Naive B cell (primary cell): ENCODE results near the gene ABAT. TPM values are rescaled to one million over a fixed set of nuclear protein-coding genes. Genes with fewer than 3 reads are reported as not detected.

Source experiments
- ATAC-seq, 2 donors: fragments of 150-1000 bp; cut with Tn5 transposase; 2 replicates each; pipeline ENCODE4 v1.10.0; 2021; ENCODE audit warnings: low read depth in 2 of 2, mild to moderate bottlenecking in 2 of 2, moderate library complexity in 2 of 2
- DNase-seq: peaks from one replicate; pipeline ENCODE4 v3.0.0; 2022
- H3K27ac Mint-ChIP-seq, 6 donors: one replicate each; pipeline ENCODE4 v1.8.0; 2020 to 2022; ENCODE audit warnings: mild to moderate bottlenecking in 6 of 6, mixed read lengths in 6 of 6, moderate library complexity in 5 of 6, inconsistent platforms in 2 of 6
- H3K27me3 Mint-ChIP-seq, 3 donors: one replicate each; pipeline ENCODE4 v1.8.0; 2021 to 2022; ENCODE audit warnings: mixed read lengths in 3 of 3, mild to moderate bottlenecking in 1 of 3
- H3K36me3 Mint-ChIP-seq, 2 donors: one replicate each; pipeline ENCODE4 v1.8.0; 2020 to 2022; ENCODE audit warnings: mixed read lengths in 2 of 2, inconsistent platforms in 1 of 2, mild to moderate bottlenecking in 1 of 2
- H3K4me1 Mint-ChIP-seq, 3 donors: one replicate each; pipeline ENCODE4 v1.8.0; 2020 to 2022; ENCODE audit warnings: mixed read lengths in 3 of 3, inconsistent platforms in 1 of 3, mild to moderate bottlenecking in 1 of 3, moderate library complexity in 1 of 3
- H3K4me3 Mint-ChIP-seq, 8 donors: one replicate each; pipeline ENCODE4 v1.8.0; 2020 to 2022; ENCODE audit warnings: mild to moderate bottlenecking in 8 of 8, mixed read lengths in 8 of 8, moderate library complexity in 8 of 8, inconsistent platforms in 2 of 8
- H3K9me3 Mint-ChIP-seq, 7 donors: one replicate each; pipeline ENCODE4 v1.8.0; 2020 to 2022; ENCODE audit warnings: mixed read lengths in 7 of 7, mild to moderate bottlenecking in 5 of 7, inconsistent platforms in 2 of 7, moderate library complexity in 1 of 7
- polyA plus RNA-seq, 6 donors: library from polyadenylated mRNA; unstranded; fragments of 300-500 nt; fragmentation: Illumina TruSeq; gene quantifications; one replicate each; pipeline ENCODE4 v1.2.3, GENCODE V29; 2021; ENCODE audit warnings: low read depth in 6 of 6

ABAT gene
- polyA plus RNA-seq, 6 donors from 2014 or later: 1.9 to 10.0 (median 4.8) TPM

- no peaks in the 10 kb centered on the region for H3K27me3 Mint-ChIP-seq
- DNase-seq (no peak), ATAC-seq (no peak)
- H3K36me3 Mint-ChIP-seq: peaks cover 8 to 10% of the 10 kb centered on the region in 2 donors
- peaks cover 28 to 46% (median 42%) of the 10 kb centered on the region in 3 donors for H3K4me1 Mint-ChIP-seq
- no peak overlapping the region for H3K4me3 Mint-ChIP-seq
- peak overlapping the region in 1 of 6 donors; percentile 32 for H3K27ac Mint-ChIP-seq
- H3K9me3 Mint-ChIP-seq: peaks cover 0 to 10% (median 5%) of the 10 kb centered on the region in 7 donors
These were observed 3.9 kb downstream of the ABAT start for GRCh38 chr16:8678068-8678927.

DNA sequence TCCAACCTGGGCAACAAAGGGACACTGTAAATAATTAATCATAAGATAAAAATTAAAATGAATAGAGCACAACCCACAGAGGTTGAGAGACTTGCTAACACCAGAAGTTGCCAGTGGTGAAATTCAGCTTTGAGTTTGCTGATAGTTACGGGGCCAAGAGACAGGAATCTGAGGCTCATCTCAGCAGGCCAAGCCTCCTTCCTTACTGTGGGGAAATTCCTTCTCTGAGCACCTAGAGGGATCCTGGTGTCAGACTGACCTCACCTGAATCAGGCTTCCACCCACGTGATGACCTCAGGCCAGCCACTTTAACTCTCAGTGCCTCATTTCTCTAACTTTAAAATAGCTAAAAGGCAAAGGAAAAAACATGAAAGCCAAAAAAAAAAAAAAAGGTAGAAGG, 4.7 kb downstream of the ABAT start:
- Mint-ChIP-seq H3K4me1 (peaks cover 29 to 43% (median 42%) of the 10 kb centered on the region in 3 donors), H3K27me3 (no peaks in the 10 kb centered on the region), H3K36me3 (peaks cover 8 to 17% of the 10 kb centered on the region in 2 donors), H3K4me3 (peak overlapping the region in 1 of 8 donors; percentile 11), H3K27ac (no peak overlapping the region), H3K9me3 (peaks cover 0 to 10% (median 5%) of the 10 kb centered on the region in 7 donors)
- DNase-seq (no peak), ATAC-seq (no peak)

DNA sequence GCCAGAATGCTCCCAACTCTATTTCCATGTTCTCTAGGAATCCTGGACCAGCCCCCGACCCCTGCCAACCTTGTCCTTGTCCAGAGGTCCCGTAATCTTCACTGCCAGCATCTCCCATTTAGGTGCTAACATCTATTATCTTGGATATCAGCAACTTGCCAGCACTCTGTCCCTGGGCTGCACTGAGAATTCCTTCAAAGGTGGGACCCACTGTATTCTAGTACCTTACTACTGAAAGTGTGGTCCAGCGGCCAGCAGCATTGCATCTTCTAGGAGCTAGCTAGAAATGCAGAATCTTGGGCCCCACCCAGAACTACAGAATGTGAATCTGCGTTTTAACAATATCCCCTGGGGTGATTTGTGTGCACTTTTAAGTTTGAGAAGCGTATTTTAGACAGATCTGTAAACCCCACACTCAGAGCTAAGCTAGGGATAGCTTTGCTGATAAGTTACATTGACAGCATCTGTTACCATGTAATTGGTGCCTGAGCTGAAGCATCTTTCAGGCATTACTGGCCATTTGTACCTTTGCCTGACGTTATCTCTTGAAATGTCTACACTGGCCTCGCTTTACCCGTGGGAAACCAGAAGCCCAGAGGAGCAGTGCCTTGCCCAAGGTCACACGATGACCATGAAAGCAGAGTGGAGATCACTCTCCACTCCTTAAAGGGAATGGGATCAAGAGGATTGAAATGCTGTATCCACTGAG, 8.3 kb downstream of the ABAT start:
- Mint-ChIP-seq H3K27ac (no peak overlapping the region), H3K9me3 (peaks cover 3 to 10% (median 6%) of the 10 kb centered on the region in 7 donors), H3K4me1 (peaks cover 30 to 34% (median 33%) of the 10 kb centered on the region in 3 donors), H3K36me3 (peaks cover 8 to 26% of the 10 kb centered on the region in 2 donors), H3K4me3 (peak overlapping the region in 1 of 8 donors; percentile 42), H3K27me3 (no peaks in the 10 kb centered on the region)
- no peak for ATAC-seq
- no peak for DNase-seq

DNA sequence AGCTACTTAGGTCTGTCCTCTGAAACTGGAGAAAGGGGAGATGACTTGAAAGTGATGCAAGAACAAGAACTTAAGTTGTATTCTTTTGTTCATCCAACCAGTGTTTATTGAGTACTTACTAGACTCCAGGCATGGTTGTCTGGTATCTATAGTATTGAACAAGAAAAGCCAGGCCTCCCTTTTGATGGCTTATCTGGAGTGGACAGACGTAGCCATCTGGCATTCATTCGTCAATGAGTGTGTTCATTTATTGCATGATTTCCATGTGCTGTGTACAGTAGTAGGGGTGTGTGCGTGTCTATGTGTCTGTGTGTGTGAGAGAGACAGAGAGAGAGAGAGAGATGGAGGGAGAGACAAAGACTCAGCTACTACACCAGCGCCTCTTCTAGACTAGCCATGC, 9.2 kb downstream of the ABAT start:
- H3K27ac Mint-ChIP-seq: peak overlapping the region in 2 of 6 donors; percentile 71 to 75
- peaks cover 5 to 10% (median 6%) of the 10 kb centered on the region in 7 donors for H3K9me3 Mint-ChIP-seq
- no peak overlapping the region for H3K4me3 Mint-ChIP-seq
- ATAC-seq (no peak), DNase-seq (no peak)
- peaks cover 8 to 30% of the 10 kb centered on the region in 2 donors for H3K36me3 Mint-ChIP-seq
- H3K27me3 Mint-ChIP-seq: no peaks in the 10 kb centered on the region
- peaks cover 30 to 34% (median 33%) of the 10 kb centered on the region in 3 donors for H3K4me1 Mint-ChIP-seq

DNA sequence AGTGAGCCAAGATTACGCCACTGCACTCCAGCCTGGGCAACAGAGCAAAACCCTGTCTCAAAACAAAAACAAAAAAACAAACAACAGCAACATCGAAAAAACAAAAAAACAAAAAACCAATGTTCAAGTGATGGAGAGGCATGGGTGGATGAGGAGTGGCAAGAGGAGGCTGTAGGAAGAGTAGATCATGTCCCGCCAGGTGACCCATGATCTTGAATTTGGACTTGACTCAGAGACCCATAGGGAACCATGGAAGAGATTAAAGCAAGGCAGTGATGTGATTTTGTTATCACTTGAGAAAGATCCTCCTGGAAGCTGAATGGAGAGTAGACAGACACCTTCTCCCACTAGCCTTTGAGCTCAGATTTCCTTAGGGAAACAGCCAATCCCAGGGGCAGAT, 11.2 kb downstream of the ABAT start:
- H3K27me3 Mint-ChIP-seq: no peaks in the 10 kb centered on the region
- H3K27ac Mint-ChIP-seq: no peak overlapping the region
- peaks cover 22 to 24% (median 23%) of the 10 kb centered on the region in 3 donors for H3K4me1 Mint-ChIP-seq
- peaks cover 7 to 23% (median 17%) of the 10 kb centered on the region in 7 donors for H3K9me3 Mint-ChIP-seq
- ATAC-seq (no peak), DNase-seq (no peak)
- H3K36me3 Mint-ChIP-seq: peaks cover 14 to 40% of the 10 kb centered on the region in 2 donors
- peak overlapping the region in 1 of 8 donors; percentile 29 for H3K4me3 Mint-ChIP-seq

- H3K27ac Mint-ChIP-seq: peak overlapping the region in 1 of 6 donors; percentile 24
- peaks cover 16 to 42% of the 10 kb centered on the region in 2 donors for H3K36me3 Mint-ChIP-seq
- peaks cover 17 to 24% (median 23%) of the 10 kb centered on the region in 3 donors for H3K4me1 Mint-ChIP-seq
- ATAC-seq (no peak), DNase-seq (no peak)
- H3K4me3 Mint-ChIP-seq: no peak overlapping the region
- peaks cover 7 to 26% (median 18%) of the 10 kb centered on the region in 7 donors for H3K9me3 Mint-ChIP-seq
- H3K27me3 Mint-ChIP-seq: no peaks in the 10 kb centered on the region
These were observed 11.7 kb downstream of the ABAT start for GRCh38 chr16:8686031-8686621.

GRCh38 chr16:8686879-8687278, 12.5 kb downstream of the ABAT start:
- peaks cover 14 to 24% (median 23%) of the 10 kb centered on the region in 3 donors for H3K4me1 Mint-ChIP-seq
- ATAC-seq (no peak), DNase-seq (no peak)
- H3K4me3 Mint-ChIP-seq: no peak overlapping the region
- H3K9me3 Mint-ChIP-seq: peaks cover 7 to 26% (median 18%) of the 10 kb centered on the region in 7 donors
- H3K27me3 Mint-ChIP-seq: no peaks in the 10 kb centered on the region
- peaks cover 16 to 42% of the 10 kb centered on the region in 2 donors for H3K36me3 Mint-ChIP-seq
- peak overlapping the region in 3 of 6 donors; percentile 61 to 73 (median 71) for H3K27ac Mint-ChIP-seq

- Mint-ChIP-seq H3K27ac (peak overlapping the region in 1 of 6 donors; percentile 74), H3K9me3 (peaks cover 7 to 26% (median 18%) of the 10 kb centered on the region in 7 donors), H3K27me3 (no peaks in the 10 kb centered on the region), H3K4me3 (no peak overlapping the region), H3K36me3 (peaks cover 20 to 34% of the 10 kb centered on the region in 2 donors), H3K4me1 (peaks cover 12 to 14% (median 13%) of the 10 kb centered on the region in 3 donors)
- ATAC-seq: no peak
- no peak for DNase-seq
These were observed 15.3 kb downstream of the ABAT start for GRCh38 chr16:8689686-8690085.

GRCh38 chr16:8691728-8692127, 17.3 kb downstream of the ABAT start:
- Mint-ChIP-seq H3K4me1 (peaks cover 0 to 3% (median under 1%) of the 10 kb centered on the region in 3 donors), H3K27ac (no peak overlapping the region), H3K4me3 (no peak overlapping the region), H3K36me3 (peaks cover 21 to 31% of the 10 kb centered on the region in 2 donors), H3K27me3 (no peaks in the 10 kb centered on the region), H3K9me3 (peaks cover 7 to 24% (median 17%) of the 10 kb centered on the region in 7 donors)
- DNase-seq (no peak), ATAC-seq (no peak)

DNA sequence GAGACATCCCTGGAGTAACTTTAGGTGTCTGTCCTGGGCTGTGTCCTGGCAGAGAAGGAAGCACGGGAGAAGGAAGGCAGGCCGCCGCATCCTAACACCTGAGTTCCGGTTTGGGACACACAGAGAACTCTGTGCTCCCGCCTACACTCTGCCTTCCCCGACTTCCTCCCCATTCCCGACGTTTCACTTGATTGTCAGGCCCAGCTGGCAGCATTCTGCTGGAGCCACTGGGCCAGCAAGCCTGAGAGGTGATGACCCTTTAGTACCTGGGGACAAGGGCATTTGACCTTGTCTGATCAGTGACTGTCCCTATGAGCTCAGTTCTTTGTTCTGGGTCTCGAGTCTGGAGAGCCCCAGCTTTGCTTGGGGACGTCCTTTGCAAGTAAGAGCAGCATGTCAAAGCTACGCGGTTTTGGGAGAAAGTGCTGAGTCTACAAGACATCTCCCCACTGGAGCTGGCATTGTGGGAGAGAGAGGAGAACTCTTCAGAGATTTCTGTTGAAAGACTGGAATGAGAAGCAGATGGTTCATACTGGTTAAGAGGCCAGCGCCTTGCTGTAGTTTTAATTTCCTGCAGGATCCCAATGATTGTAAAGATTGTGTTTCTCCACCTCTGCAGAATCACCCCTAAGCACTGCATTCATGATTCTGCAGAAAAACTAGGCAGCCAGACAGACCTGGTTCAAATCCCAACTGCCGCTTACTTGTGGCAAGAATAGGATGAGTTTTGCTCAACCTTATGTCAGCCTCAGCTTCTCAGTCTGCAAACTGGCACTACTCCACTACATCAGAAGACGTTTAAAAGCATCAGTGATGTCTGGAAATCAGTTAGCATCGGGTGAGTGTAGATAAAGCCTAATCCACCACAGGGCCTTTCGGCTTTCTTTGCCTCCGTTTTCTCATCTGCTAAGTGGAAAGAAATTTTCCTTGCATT, 20.6 kb downstream of the ABAT start:
- Mint-ChIP-seq H3K27ac (peak overlapping the region in 1 of 6 donors; percentile 9), H3K4me1 (peaks cover 4 to 11% (median 6%) of the 10 kb centered on the region in 3 donors), H3K4me3 (no peak overlapping the region), H3K27me3 (no peaks in the 10 kb centered on the region), H3K36me3 (peaks cover 17 to 28% of the 10 kb centered on the region in 2 donors), H3K9me3 (peaks cover 0 to 8% (median 3%) of the 10 kb centered on the region in 7 donors)
- DNase-seq (no peak), ATAC-seq (no peak)

DNA sequence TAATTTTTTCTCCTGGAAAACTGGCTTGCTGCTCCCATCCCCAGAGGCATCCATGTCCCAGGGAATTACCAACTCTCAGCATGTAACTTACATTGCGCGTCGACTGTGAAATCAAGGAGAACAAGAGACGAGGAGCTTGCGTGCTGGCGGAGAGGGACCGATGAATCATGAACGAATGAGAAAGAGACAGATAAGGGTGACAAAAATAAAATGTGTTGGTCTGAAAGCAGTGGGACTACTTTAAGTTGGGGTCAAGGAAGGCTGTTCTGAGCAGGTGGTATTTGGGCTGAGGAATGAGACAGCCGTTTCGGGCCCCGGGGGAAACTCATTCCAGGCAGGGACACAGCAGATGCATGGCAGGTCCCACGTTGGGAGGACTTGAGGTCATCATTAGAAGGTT, 22.5 kb downstream of the ABAT start:
- ATAC-seq (no peak), DNase-seq (no peak)
- H3K27ac Mint-ChIP-seq: no peak overlapping the region
- peaks cover 10 to 21% of the 10 kb centered on the region in 2 donors for H3K36me3 Mint-ChIP-seq
- no peaks in the 10 kb centered on the region for H3K27me3 Mint-ChIP-seq
- H3K4me3 Mint-ChIP-seq: no peak overlapping the region
- H3K9me3 Mint-ChIP-seq: no peaks in the 10 kb centered on the region
- H3K4me1 Mint-ChIP-seq: peaks cover 4 to 11% (median 6%) of the 10 kb centered on the region in 3 donors

- Mint-ChIP-seq H3K27ac (no peak overlapping the region), H3K4me1 (peaks cover 6 to 15% (median 6%) of the 10 kb centered on the region in 3 donors), H3K9me3 (no peaks in the 10 kb centered on the region), H3K4me3 (no peak overlapping the region), H3K27me3 (no peaks in the 10 kb centered on the region), H3K36me3 (peaks cover 10 to 26% of the 10 kb centered on the region in 2 donors)
- ATAC-seq (no peak), DNase-seq (no peak)
These were observed 23.5 kb downstream of the ABAT start for GRCh38 chr16:8697965-8698364.
